GM12878 (cell line): ENCODE measurements around the gene CWC25.

Experiments used
- ATF7 ChIP-seq: fragments of 450-650 bp; IDR thresholded peaks from 2 replicates; pipeline ENCODE4 v1.6.1; 2016; ENCODE audit warnings: low read depth, mild to moderate bottlenecking
- CTCF ChIP-seq, 3 experiments: IDR thresholded peaks in 2 of 3; conservative IDR thresholded peaks in 1 of 3; 2 replicates each; pipeline ENCODE4 v1.5.1; 2011; ENCODE audit warnings: low read depth in 3 of 3, low read length in 3 of 3, mild to moderate bottlenecking in 3 of 3, control low read depth in 2 of 3, moderate library complexity in 2 of 3, inconsistent platforms in 1 of 3, mixed read lengths in 1 of 3; ENCODE audit not compliant: control insufficient read depth in 2 of 3, insufficient read depth in 1 of 3; ENCODE audit errors: extremely low read depth in 1 of 3
- NRF1 ChIP-seq: conservative IDR thresholded peaks from 2 replicates; pipeline ENCODE4 v1.6.1; 2011; ENCODE audit warnings: mild to moderate bottlenecking, low read depth, low read length, improper control_type of control experiment
- POLR2AphosphoS5 ChIP-seq: IDR thresholded peaks from 2 replicates; pipeline ENCODE4 v1.6.1; 2011; ENCODE audit warnings: mild to moderate bottlenecking, low read length, inconsistent platforms
- RAD51 ChIP-seq: fragments of 450-650 bp; IDR thresholded peaks from 2 replicates; pipeline ENCODE4 v1.6.1; 2016; ENCODE audit warnings: moderate library complexity, mild to moderate bottlenecking, inconsistent platforms
- TAF1 ChIP-seq: IDR thresholded peaks from 2 replicates; pipeline ENCODE4 v1.6.1; 2011; ENCODE audit warnings: mild to moderate bottlenecking, low read depth, low read length, borderline replicate concordance
- WRNIP1 ChIP-seq: IDR thresholded peaks from 2 replicates; pipeline ENCODE4 v1.6.1; 2011; ENCODE audit warnings: low read depth, low read length, improper control_type of control experiment, borderline replicate concordance

GRCh38 chr17:38848557-38848891, 23.4 kb upstream of the CWC25 start:
- TF ChIP-seq NRF1: no peak
- TF ChIP-seq RAD51: no peak
- TF ChIP-seq ATF7: no peak
- TF ChIP-seq TAF1: no peak
- TF ChIP-seq POLR2AphosphoS5: no peak
- TF ChIP-seq CTCF (IDR thresholded peaks at IDR 0.05 in 2 of 3, conservative IDR thresholded peaks at IDR 0.05 in 1 of 3; ENCODE audit: control insufficient read depth in 2 of 3, extremely low read depth in 1 of 3, insufficient read depth in 1 of 3, low read depth in 3 of 3, low read length in 3 of 3): no peak
- TF ChIP-seq WRNIP1: no peak
